HG03280 (cell line): ENCODE results near the gene SALL2.
"Not testable (repeated sequence)": the region's sequence is repeated elsewhere in the genome, so short reads cannot be mapped to it uniquely, and the experiment has no call there.

Source experiments
- ATAC-seq: cut with Tn5 transposase; IDR thresholded peaks from one replicate; pipeline ENCODE4 v1.9.1; 2021; ENCODE audit warnings: mild to moderate bottlenecking, moderate library complexity; ENCODE audit not compliant: unreplicated experiment

Gene SALL2

DNA sequence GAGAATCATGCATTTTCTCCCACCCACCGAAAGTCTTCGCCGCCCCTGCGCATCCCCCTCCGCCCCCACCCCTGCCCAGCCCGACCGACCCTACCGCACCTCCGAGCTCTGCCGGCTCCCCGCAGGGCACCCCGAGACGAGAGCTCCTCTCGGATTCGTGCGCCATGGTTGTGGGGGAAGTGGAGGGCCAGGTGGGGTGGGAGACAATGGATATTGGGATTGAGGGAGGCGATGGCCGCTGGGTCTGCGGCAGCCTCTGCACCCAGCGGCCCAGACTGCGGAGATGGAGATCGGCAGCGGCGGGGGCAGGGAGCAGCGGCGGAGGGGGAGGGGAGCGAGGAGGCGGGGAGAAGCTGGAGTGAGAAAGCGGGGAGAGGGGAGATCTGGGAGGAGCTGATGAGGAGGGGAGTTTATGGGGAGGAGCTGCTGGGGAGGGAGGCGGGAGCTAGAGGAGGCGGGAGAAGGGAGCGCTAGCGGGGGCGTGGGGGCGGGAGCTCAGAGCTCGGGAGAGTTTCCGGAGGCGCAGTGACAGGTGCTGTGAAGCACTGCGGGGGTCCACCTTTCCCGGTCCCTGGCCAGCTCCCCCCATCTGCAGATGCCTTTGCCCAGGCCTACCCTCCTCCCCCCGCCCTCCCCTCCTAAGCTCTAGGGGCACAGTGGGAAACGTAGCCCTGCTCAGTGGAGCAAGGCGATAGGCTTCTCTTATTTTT, at the start of gene SALL2:
TSS of gene SALL2 (minus strand) at position 385 of the 710 bp plus-strand sequence. CDS start at position 166, 219 bp downstream.
- ATAC-seq: no peak

DNA sequence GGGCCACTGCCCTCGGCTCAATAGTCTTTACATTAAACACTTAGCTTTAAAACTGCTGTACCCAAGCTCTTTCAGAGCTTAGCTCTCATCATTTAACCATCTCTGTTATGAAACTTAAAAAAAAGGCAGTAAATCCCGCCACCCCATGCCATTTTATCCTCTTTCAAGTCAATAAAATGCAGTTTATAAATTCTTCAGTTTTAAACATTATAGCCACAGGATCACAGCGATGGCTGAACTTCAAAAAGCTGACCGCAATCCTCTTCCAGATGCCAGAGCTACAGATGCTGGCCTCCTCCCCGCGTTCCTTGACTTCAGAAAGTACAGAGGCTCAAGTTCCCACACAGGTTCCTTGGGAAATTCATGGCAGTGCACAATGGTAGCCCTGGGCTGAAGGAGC, 49.5 kb upstream of the SALL2 start:
- no peak for ATAC-seq

DNA sequence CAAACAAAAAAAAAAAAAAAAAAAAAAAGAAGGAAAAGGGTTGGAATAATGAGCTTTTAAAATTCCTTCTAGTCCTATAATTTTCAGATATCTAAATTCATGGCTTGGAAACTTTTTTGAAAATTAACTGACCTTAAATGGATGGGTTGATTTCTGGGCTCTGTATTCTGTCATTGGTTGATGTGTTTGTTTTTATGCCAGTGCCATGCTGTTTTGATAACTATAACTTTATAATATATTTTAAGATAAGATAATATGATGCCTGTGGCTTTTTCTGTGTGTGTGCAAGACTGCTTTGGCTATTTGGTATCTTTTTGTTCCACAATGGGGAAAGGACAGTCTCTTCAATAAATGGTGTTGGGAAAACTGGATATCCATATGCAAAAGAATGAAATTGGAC, 46.5 kb upstream of the SALL2 start:
- ATAC-seq: no peak

DNA sequence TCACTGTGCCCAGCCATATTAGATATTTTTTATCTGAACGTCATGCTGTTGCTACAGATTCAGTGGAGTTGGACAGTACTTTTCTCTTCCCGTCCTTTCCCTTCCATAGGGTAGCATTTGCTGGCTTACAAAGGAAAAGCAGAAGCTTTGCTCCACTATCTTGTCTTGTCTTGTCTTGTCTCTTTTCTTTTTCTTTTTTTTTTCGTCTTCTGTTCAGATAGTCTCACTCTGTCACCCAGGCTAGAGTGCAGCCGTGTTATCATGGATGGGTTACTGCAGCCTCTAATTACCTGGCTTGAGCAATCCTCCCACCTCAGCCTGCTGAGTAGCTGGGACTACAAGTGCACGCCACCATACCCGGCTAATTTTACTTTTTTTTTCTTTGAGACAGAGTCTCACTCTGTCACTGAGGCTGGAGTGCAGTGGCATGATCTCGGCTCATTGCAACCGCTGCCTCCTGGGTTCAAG, 32.6 kb upstream of the SALL2 start:
- no peak for ATAC-seq

DNA sequence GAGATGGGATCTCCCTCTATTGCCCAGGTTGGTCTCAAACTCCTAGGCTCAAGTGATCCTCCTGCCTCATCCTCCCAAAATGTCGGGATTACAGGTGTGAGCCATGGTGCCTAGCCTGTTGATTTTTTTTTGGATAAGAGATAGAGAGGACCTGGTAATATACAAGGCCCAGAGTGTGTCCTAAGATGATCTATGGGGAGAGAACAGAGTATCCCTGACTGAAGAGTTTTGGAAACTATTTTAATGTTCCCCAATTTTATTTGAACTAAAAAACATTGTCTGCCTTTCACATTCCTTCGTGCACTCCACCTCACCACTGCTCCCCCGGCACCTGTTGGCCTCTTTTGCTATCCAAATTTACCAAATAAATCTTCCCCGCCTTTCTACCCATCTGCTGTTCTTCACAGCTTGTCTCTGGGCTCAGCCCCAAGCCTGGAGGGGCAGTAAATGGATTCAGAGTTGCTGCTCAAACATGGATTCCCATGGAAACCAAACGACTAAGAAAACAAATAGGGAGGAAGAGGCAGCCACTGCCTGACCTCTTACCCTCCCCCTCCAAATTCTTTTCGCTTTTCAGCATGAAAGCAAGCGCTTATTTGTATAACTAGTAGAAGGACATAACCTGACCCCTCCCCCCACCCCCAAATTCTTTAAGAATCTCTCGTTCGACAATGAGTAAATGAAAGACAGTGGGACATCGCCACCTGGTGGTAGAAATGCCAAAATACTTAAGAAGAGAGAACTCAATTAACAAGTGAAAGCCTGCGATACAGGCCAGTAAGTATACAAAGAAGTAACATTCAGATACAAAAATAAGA, 31.1 kb upstream of the SALL2 start:
- ATAC-seq: no peak

DNA sequence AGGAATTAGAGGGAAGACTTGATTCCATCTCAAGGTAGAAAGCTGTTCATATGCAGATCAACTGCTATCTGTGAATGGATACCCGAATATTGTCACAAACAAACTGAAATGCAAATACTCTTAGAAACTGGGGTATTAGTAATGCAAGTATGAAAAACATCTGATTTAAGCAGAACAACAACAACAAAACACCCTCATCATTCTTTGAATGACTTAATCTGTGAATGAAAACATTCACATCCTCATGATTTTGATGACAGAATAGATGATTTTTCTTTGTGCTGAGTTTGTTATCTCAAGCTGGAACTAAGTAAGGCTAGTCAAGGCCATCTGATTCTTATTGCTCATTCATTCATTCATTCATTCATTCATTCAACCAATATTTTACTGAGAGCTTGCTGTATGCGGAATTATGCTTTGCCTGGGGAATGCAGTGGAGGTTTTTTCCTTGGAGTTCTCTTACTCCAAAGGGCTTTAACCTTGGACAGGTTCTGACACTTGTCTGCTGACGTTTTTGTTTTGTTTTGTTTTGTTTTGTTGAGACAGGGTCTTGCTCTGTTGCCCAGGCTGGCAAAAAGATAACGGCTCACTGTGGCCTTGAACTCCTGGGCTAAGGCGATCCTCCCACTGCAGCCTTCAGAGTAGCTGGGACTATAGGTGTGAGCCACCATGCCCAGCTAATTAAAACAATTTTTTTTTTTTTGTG, 30.4 kb upstream of the SALL2 start:
- no peak for ATAC-seq

DNA sequence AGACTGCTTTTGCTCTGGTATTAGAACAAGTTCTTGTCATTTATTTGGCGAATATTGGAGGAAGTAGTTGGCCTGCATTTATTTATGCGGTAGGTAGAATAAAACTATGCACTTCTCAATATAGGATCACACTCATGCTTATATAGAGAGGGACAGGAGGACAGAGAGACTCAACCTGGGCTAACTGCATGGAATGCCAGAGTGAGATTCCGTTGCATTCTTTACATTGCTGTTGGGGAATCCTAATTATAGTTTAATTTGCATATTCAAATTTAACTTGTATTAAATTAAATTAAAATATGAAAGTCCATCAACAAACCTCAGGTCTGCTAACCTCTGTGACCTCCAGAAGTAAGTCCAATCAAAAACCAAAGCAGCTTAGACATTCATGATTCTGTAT, 27.1 kb upstream of the SALL2 start:
- ATAC-seq: no peak

DNA sequence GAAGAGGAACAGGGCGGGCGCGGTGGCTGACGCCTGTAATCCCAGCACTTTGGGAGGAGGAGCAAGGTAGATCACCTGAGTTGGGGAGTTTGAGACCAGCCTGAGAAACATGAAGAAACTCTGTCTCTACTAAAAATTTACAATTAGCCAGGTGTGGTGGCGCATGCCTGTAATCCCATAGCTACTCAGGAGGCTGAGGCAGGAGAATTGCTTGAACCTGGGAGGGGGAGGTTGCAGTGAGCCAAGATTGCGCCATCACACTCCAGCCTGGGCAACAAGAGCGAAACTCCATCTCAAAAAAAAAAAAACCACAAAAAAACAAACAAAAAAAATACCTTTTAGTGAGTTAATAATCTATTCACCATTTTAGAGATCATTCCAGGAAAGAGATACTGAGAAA, 18.4 kb upstream of the SALL2 start:
- ATAC-seq: not testable (repeated sequence)

DNA sequence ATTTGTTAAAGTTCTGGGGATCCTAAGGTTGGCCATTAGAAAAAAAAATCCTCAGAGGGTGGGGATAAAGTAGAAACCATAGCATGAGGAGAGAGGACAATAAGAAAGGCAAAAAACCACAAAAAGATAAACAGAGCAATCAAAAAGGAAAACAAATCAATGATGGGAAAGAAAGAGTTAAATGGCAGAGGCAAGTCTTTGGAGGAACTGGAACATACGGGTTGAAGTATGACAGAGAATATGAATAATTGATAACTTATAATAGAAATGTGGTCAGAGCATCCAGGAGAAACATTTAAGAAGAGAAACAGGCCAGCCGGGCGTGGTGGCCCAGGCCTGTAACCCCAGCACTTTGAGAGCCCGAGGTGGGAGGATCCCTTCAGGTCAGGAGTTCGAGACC, 17.8 kb upstream of the SALL2 start:
- no peak for ATAC-seq

DNA sequence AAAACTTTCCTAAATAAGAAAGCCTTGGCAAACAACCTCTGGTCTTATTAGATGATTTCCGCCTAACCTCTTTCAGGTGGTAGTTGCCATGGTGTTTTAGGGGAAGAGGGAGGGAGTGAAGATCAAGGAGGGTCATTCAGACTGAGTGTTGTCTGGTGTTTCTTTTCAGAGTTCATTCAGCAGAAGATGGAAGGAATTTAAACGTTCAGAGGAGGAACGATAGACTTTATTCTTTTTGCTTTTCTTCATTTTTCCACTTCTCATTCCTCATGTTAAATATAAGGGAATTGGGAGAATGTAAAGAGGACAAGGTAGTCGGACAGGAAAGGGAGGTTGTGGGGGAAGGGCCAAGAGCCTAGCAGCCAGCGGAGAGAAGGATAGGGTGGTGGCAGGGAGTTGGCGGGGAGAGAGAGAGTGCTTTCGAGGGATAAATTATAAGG, 17.4 kb upstream of the SALL2 start:
- no peak for ATAC-seq

DNA sequence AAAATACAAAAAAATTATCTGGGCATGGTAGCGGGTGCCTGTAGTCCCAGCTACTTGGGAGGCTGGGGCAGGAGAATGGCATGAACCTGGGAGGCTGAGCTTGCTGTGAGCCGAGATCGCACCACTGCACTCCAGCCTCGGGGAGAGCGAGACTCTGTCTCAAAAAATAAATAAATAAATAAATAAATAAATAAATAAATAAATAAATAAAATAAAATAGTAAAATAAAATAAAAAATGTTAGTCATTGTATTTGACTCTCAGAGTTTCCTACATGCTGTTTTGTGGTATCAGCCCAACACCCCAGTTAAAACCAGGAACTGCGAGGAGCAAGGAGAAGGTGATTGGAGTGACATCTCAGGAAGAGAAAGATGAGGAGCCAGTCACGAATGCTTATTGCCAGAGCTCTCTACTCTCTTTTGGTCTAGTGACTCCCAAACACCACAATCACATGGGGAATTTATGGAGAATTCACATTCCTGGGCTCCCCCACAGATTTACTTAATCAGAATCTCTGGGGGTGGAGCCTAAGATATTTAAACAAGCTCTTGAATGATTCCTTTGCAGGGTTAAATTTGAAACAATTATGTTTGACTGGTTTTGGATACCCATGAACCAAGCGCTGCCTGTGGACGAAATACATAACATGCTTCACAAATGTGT, 15.4 kb upstream of the SALL2 start:
- ATAC-seq: no peak

DNA sequence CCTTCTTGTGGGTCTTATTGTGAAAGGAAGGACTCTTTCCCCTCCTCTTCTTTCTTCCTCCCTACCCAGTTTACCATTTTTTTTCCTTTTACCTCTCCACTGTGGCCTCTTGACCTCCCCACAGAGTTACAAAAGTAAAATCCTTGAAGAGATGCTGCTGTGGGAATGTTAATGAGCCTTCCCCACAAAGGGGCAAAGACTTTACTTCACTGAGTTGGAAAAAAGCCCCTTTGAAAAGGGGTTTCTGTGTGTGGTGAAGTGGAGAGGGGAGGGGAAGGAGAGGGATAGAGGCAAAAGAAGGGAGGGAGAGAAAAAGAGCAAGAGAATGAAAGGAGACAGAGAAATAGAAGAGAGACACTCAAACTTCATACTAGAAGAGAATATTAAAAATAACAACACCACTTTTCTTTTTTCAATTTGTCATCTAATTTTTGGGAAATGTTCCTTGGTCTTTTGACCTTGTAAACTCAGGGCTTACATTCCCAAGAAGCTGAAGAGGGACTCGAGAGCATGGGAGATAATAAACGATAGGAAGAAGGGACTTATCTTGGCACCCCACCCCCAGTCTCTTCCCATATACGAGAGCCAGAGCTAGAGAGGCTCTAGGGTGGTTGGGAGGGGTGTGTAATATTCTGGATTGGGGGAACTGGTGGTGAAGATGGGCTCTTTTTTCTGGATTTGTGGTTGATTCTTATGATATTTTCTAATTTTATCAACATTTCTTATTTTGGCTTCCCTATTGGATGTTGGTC, 13.2 kb upstream of the SALL2 start:
- ATAC-seq: no peak

DNA sequence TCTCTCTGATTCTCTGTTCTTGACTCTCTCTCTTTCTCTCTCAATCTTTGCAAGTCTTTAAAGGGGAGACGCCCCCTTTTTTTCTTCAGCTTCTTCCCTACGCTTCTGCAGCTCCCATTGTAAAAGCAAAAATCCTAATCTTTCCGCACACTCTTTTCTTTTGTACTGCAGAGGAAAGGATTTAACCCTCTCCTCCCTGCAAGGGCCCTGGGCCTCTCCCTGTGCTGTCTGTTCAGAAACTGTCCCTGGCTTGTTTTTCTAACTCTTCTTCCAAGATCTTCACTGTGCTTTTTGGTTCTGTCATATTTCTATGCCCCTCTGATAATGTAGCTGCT, 10.9 kb upstream of the SALL2 start:
- no peak for ATAC-seq

DNA sequence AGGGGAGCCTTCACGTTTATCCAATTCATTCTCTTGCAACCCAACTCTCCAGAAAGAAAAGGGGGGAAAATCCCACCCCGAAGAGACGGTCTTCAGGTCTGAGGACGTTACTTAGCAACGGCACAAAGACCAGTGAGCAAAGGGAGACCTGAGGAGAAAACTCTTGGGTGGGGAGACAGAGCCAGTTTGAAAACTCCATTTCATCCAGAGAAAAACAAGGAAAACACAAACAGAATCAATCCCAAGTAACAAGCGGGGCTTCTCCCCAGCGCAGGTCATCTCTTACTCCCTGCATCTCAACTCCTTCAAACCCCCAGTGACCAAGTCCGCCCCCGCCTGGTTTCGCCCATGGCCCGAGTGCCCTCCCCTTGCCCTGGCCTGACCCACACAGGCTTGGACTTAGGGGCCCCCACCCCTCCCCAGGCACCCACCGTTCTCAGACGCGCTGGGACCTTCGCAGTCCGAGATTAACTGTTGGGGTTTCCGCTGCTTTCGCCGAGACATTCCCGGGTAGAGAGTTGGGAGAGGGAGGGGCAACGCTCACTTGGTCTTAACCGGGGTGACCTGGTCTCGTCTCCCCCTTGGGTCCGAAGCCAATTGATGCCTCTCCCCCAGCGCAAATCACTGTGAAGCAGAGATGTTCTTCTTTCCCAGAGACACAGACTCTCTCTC, 10.4 kb upstream of the SALL2 start:
- ATAC-seq: no peak

DNA sequence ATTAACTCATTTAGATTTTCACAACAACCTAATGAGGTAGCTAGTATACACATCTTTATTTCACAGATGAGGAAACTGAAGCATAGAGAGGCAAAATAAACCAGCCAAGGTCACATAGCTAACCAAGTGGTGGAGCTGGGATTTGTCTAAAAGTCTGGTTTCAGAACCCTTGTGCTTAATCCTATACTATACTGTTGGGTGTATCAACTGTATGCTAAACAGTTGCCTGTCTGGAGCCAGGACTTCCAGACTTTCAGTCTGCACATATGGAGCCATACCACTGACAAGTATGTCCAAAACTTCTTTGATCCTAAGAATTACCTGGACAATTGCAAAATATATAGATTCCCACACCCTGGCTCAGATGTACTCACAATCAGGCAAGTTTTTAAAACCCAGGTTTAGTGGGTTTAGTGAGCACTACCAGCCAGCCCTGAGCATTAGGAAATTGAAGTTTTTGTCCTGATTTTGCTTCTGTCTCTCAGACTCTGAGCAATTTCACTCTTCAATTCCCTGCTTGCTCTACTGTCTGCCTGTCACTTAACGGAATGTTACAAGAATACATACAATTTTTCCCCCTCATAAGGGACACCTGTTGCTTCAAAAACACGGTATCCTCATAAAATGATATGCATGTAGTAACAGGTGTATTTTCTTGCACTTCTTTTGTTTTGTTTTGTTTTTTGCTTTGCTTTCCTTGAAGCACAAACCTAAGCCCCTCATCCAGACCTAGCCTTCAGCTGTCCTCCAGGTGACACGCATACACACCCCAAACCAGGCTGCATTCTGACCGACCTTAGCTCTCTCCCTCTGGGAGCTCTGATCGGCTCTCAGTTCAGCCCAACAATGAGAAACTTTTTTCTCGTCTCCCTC, 9.6 kb upstream of the SALL2 start:
- ATAC-seq: no peak

DNA sequence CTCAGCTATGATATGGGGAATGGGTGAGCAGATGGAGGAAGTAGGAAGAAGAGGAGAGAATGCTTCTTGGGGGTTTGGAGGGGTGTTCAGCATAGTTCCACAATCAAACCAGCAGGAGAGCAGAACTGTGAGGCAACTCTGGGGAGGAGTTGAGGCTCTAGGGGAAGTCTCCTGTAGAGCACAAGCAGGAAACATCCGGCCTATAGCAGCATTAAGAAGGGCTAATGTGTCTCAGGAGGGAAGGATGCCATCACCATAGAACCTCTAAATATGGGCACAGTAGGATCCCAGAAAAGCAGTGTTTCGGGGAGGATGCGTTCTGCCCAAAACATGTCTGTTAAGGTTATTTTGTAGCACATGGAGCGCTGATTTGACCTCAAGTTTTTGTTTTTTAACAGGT, 8.4 kb upstream of the SALL2 start:
- ATAC-seq: no peak

DNA sequence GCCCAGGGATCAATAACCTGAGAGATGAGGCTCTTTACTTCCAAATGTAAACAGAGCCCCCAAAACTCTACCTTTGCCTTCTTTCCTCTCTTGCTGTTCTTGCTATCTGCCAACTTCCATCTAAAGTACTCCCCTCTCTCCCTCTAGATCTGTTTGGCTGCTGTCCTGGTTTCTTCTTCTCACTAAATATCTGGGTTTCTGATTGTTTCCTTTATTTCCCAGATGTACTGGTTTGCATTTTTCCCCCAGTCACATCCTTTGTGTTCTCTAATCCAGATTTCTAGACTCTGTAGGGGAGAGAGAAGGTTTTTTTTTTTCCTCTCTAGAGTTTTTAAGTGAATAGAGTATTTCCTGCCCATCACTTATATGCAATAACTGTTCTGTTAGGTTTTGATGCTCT, 7.1 kb upstream of the SALL2 start:
- no peak for ATAC-seq

DNA sequence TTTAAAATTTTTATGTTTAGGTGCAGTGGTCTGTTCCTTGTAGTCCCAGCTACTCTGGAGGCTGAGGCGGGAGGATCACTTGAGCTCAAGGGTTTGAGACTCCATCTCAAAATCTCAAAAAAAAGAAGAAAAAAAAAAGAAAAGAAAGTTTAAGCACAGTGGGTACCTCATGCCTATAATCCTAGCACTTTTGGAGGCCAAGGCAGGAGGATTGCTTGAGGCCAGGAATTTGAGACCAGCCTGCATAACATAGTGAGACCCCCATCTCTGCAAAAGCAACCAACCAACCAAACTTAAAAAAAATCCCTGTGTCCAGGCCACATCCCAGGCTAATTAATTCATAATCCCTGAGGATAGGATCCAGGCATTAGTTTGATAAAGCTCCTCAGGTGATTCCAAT, 3.4 kb upstream of the SALL2 start:
- no peak for ATAC-seq
